Kidney epithelial cell (primary cell): Measurements from ENCODE around the gene SLC25A6. TPM values are rescaled to one million over a fixed set of nuclear protein-coding genes. Genes with fewer than 3 reads are reported as not detected.

ENCODE experiments used
- DNase-seq: peaks from one replicate; pipeline ENCODE4 v3.0.0-alpha.2; 2010; ENCODE audit warnings: low read depth
- H3K27me3 ChIP-seq: 2 replicates; pipeline ENCODE4 v1.6.0; 2011; ENCODE audit warnings: low read length; ENCODE audit not compliant: control insufficient read depth, insufficient read depth
- H3K36me3 ChIP-seq: 2 replicates; pipeline ENCODE4 v1.5.1; 2011; ENCODE audit warnings: low read length; ENCODE audit not compliant: control insufficient read depth, insufficient read depth
- H3K4me3 ChIP-seq: 2 replicates; pipeline ENCODE4 v1.5.1; 2011; ENCODE audit warnings: low read depth, mild to moderate bottlenecking, control low read depth, low read length
- CTCF ChIP-seq: IDR thresholded peaks from 2 replicates; pipeline ENCODE4 v1.5.1; 2011; ENCODE audit warnings: mild to moderate bottlenecking, moderate library complexity, low read length, control low read depth, inconsistent platforms; ENCODE audit not compliant: insufficient read depth, poor library complexity, severe bottlenecking
- total RNA-seq: library from RNA; depleted of rRNA; stranded (reverse); fragments of >200 nt; gene quantifications from 2 replicates; pipeline ENCODE4 v1.2.3, GENCODE V29; 2015

SLC25A6 gene
- total RNA-seq, 1 donor from 2014 or later, result 450 TPM

- no peak for DNase-seq
- Histone ChIP-seq H3K27me3 (no peaks in the 10 kb centered on the region), H3K4me3 (no peak overlapping the region), H3K36me3 (peaks cover 6% of the 10 kb centered on the region)
- no peak for TF ChIP-seq CTCF
These were observed 30.2 kb upstream of the SLC25A6 start for GRCh38 chrX:1422135-1422465.

GRCh38 chrX:1421433-1422134, 29.7 kb upstream of the SLC25A6 start:
- no peak for TF ChIP-seq CTCF
- peaks cover 6% of the 10 kb centered on the region for H3K36me3 ChIP-seq
- no peak overlapping the region for H3K4me3 ChIP-seq
- DNase-seq, result no peak
- H3K27me3 ChIP-seq, result no peaks in the 10 kb centered on the region

GRCh38 chrX:1420371-1420770, 28.5 kb upstream of the SLC25A6 start:
- TF ChIP-seq CTCF, result no peak
- no peak overlapping the region for H3K4me3 ChIP-seq
- DNase-seq, result no peak
- H3K27me3 ChIP-seq, result no peaks in the 10 kb centered on the region
- H3K36me3 ChIP-seq, result peaks cover 6% of the 10 kb centered on the region

- TF ChIP-seq CTCF, result no peak
These were observed 27.8 kb upstream of the SLC25A6 start for GRCh38 chrX:1419545-1420355.

DNA sequence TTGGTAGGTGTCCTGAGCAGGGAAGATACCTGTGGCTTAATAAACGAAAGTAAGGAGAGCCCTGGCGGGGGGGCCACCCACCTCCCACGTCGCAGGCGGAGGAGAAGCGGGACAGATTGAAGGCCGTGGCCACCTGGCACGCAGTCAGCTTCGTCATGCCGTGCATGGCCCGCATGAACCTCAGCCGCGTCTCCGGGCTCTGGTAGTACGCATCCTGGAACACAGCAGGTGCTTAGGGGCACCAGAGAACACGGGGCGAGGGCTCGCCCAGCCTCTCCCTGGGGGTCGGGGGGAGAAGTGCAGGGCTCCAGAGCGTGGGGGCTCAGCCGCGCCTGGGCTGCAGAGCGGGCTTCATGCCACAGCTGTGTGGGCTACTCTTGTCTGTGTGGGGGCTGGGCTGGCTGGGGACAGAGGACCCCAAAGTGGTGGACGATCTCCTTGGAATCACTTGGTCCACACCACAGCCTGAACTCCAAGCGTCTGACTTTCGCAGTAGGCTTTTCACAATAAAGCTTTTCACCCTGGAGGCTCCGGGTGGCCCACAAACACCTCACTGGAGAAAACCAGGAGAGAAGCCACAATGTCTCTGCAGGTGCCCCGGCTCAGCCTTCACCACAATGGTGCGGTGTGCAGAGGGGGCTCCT, 27.1 kb upstream of the SLC25A6 start:
- Histone ChIP-seq H3K36me3 (peaks cover 6% of the 10 kb centered on the region), H3K27me3 (no peaks in the 10 kb centered on the region), H3K4me3 (no peak overlapping the region)
- no peak for DNase-seq
- TF ChIP-seq CTCF, result no peak

More at GRCh38 chrX:1419545-1420355, 27.8 kb upstream of the SLC25A6 start:
- Histone ChIP-seq H3K36me3 (peaks cover 6% of the 10 kb centered on the region), H3K27me3 (no peaks in the 10 kb centered on the region), H3K4me3 (no peak overlapping the region)
- DNase-seq, result no peak
